SK-MEL-5 (cell line): ENCODE measurements around the gene OR9A2. TPM values are rescaled to one million over a fixed set of nuclear protein-coding genes. Genes with fewer than 3 reads are reported as not detected.

Experiments used
- DNase-seq: peaks from one replicate; pipeline ENCODE4 v3.0.0-alpha.2; 2016; ENCODE audit warnings: low read depth, low spot score
- in situ Hi-C: cut with HindIII; loops from 2 replicates; pipeline ENCODE4 v1.10.0; 2016; ENCODE audit warnings: low sequenced_read_pairs, high pct_unique_total_duplicates, low pct_unique_long_range_greater_than_20kb
- total RNA-seq: library from RNA; depleted of rRNA; stranded (reverse); fragments of >200 nt; shearing (Covaris generic); gene quantifications from 2 replicates; pipeline ENCODE4 v1.2.3, GENCODE V29; 2014

The OR9A2 gene
- total RNA-seq, 1 experiment from 2014 or later = not detected

DNA sequence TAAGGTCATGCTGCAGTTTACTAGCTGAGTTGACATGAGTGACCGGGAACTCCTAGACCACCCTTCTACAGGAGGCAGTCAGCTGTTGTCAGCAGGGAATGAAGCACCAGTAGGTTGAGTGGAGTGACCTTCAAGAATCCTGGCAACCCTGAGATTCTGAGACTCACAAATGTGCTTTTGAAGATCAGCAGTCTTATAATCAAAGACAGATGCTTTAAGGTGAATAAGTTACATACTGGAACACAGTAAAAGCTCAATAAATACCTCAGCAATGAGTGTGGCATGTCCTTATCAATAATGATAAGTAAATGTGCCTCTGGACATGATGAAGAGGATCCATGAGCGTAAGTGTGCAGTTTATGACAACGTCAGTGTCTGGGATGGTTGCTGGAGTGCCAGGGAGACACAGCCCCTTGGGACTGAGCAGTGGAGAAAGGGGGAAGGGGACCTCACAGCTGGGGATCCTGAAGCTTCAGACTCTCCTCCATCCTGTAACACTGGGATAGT lies 13.3 kb upstream of the OR9A2 start:
- in situ Hi-C loops = no loop called here
- DNase-seq = no peak

GRCh38 chr7:143038635-143039034 lies 11.7 kb upstream of the OR9A2 start:
- no peak for DNase-seq
- in situ Hi-C loops = no loop called here

DNA sequence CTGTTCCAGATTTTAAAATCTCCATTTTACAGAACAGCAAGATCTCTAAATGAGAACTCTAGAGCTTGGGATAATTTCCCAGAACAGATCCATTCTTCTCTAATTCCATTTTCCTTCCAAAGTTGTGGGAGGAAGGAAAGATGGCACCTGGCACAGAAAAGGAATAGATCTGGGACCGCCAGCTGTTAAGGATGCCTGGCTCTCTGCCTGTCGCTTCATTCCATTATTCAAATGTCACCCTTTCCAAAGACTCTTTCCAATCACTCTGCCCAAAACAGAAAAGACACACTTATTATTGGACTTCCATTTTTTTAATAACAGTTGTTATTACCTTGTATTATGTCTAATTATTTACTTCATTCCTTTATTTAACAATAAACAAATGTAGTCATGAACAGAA lies 751 bp upstream of the OR9A2 start:
- no peak for DNase-seq
- in situ Hi-C loops = no loop called here

DNA sequence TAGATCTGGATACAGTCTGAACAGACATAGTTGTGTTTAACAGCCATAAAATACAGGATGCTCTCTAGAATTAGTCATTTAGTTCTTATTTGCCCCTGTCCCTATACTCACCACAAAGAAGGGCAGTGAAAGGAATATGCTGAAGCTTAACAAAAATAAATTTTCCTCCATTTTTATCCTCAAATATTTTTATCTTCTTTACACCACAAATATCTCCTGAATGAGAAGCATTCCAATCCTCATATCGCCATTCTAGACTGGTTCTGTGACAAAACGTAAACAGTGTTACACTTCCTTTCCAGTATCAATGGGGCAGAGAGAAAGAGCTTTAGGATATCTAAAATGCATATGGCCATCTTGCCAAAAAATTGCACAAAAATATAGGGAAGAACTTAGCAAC lies 1.6 kb downstream of the OR9A2 start:
- DNase-seq = no peak
- in situ Hi-C loops = no loop called here

GRCh38 chr7:143023047-143023446 lies 3.9 kb downstream of the OR9A2 start:
- in situ Hi-C loops = loop anchor here (25.0 kb wide), 1 partner anchor 189 kb away; the partner anchor contains the start of gene TAS2R40
- no peak for DNase-seq

GRCh38 chr7:143018931-143019330 lies 8.0 kb downstream of the OR9A2 start:
- in situ Hi-C loops = loop anchor here (25.0 kb wide), 1 partner anchor 193 kb away; the partner anchor contains the start of gene TAS2R40
- DNase-seq = no peak

DNA sequence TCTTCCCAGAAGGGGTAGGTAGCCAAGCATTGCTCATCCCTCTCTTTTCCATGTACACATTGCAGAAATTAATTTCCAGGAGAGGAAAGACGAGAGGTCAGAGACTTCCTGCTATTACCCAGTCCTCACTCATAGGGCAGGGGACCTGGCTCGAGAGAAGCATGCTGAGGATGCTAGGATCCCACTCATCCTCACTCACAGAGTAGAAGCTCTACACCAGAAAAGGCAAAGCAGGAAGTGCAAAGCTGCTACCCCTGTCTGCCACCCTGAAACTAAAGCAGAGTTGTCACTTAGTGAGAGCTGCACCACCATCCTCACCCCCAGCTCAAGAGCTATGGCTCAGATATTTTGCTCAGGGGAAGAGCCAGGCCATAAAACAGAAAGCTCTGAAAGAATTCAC lies 9.9 kb downstream of the OR9A2 start:
- in situ Hi-C loops = loop anchor here (25.0 kb wide), 1 partner anchor 195 kb away; the partner anchor contains the start of gene TAS2R40
- DNase-seq = no peak

GRCh38 chr7:143015926-143016490 lies 10.9 kb downstream of the OR9A2 start:
- no peak for DNase-seq
- in situ Hi-C loops = loop anchor here (25.0 kb wide), 1 partner anchor 196 kb away; the partner anchor contains the start of gene TAS2R40

DNA sequence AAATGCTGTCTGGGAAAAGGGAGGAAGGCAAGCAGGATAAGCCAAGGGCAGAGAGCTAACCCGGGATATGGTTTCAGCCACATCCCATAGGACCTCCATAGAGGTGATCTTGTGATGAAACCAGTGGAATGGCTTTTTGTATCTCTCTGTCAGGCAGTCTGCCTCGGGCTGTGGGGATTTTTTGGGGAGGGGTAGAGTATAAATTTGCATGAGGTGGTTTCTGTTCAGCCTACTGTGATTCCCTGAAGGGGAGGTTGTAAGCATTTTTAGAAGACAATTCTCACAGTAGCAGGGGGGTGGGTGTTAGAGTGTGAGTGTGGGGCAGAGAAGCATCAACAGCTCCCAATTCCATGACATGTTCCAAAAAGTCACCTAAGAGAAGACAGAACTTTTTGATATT lies 11.8 kb downstream of the OR9A2 start:
- no peak for DNase-seq
- in situ Hi-C loops = loop anchor here (25.0 kb wide), 1 partner anchor 197 kb away; the partner anchor contains the start of gene TAS2R40

- DNase-seq = no peak
- in situ Hi-C loops = loop anchor here (25.0 kb wide), 1 partner anchor 198 kb away; the partner anchor contains the start of gene TAS2R40
Measured at GRCh38 chr7:143013893-143014292, 13.0 kb downstream of the OR9A2 start.

GRCh38 chr7:143013473-143013872 lies 13.5 kb downstream of the OR9A2 start:
- DNase-seq = no peak
- in situ Hi-C loops = loop anchor here (25.0 kb wide), 1 partner anchor 199 kb away; the partner anchor contains the start of gene TAS2R40

DNA sequence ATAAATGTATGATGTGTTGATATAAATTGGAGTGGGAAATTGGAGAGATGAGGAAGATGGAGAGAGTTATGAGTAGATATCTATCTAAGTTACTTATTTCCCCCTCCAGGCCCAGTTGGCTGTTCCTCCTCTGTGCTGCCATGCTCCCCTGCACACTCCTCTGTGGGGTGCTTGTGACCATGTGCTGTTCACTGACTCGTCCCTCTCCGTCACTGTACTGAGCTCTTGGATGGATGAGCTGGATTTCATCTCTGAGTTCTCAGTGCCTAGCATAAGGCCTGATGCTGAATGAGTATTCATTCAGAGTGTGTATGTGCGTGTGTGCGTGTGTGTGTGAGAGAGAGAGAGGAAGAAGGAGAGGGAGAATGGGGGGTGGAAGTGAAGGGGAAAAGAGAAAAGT lies 14.5 kb downstream of the OR9A2 start:
- no peak for DNase-seq
- in situ Hi-C loops = loop anchor here (25.0 kb wide), 1 partner anchor 200 kb away; the partner anchor contains the start of gene TAS2R40

GRCh38 chr7:143012001-143012400 lies 14.9 kb downstream of the OR9A2 start:
- in situ Hi-C loops = loop anchor here (25.0 kb wide), 1 partner anchor 200 kb away; the partner anchor contains the start of gene TAS2R40
- no peak for DNase-seq

GRCh38 chr7:143008007-143008901 lies 18.7 kb downstream of the OR9A2 start:
- in situ Hi-C loops = loop anchor here (25.0 kb wide), 1 partner anchor 204 kb away; the partner anchor contains the start of gene TAS2R40
- DNase-seq = peak; percentile 85

GRCh38 chr7:143005632-143006260 lies 21.2 kb downstream of the OR9A2 start:
- in situ Hi-C loops = loop anchor here (25.0 kb wide), 1 partner anchor 207 kb away; the partner anchor contains the start of gene TAS2R40
- no peak for DNase-seq

DNA sequence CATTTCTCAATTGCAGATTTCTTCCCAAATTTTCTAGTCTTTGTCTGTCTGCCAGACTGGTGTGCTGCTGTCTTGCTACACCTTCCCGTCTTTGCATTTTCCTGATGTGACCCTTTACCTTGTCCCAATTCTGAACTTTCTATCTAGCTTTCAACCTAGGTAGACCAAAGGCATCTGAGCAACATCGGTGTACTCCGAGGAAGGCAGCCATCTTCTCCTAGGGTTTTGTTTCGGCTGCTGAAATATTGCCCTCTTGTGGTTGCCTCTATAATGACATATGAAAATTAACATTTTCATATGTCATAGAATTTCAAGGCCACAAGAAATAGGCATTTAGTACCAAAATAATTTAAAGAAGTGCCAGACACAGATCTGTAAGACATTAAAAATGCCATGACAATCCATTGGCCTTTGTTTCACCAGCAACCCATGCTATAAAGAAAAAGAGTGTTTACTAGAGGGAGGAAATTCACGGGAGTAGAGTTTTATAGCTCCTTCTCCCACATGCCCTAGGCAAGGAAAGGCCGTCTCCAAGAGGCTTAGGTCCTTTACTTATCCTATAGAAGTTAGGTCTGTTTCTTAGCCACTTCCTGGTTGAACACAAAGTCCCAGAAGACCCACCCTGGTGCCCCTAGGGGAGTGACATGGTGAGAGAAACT lies 23.4 kb downstream of the OR9A2 start:
- peak; percentile 72 for DNase-seq
- in situ Hi-C loops = loop anchor here (25.0 kb wide), 1 partner anchor 209 kb away; the partner anchor contains the start of gene TAS2R40

GRCh38 chr7:143002898-143003297 lies 24.0 kb downstream of the OR9A2 start:
- DNase-seq = no peak
- in situ Hi-C loops = loop anchor here (25.0 kb wide), 1 partner anchor 209 kb away; the partner anchor contains the start of gene TAS2R40
